Activated CD4-positive, alpha-beta T cell treated with anti-CD3 and anti-CD28 coated beads for 24 hours (primary cell): ENCODE measurements around the gene OTOF.
A peak's percentile ranks its signal among the peaks of the same experiment; 100 is the strongest.
"Not testable (repeated sequence)": the region's sequence is repeated elsewhere in the genome, so short reads cannot be mapped to it uniquely, and the experiment has no call there.

ENCODE experiments used
- DNase-seq, 2 donors: peaks; one replicate each; pipeline ENCODE4 v3.0.0-alpha.2; 2020; ENCODE audit warnings: low read depth in 2 of 2

OTOF gene

DNA sequence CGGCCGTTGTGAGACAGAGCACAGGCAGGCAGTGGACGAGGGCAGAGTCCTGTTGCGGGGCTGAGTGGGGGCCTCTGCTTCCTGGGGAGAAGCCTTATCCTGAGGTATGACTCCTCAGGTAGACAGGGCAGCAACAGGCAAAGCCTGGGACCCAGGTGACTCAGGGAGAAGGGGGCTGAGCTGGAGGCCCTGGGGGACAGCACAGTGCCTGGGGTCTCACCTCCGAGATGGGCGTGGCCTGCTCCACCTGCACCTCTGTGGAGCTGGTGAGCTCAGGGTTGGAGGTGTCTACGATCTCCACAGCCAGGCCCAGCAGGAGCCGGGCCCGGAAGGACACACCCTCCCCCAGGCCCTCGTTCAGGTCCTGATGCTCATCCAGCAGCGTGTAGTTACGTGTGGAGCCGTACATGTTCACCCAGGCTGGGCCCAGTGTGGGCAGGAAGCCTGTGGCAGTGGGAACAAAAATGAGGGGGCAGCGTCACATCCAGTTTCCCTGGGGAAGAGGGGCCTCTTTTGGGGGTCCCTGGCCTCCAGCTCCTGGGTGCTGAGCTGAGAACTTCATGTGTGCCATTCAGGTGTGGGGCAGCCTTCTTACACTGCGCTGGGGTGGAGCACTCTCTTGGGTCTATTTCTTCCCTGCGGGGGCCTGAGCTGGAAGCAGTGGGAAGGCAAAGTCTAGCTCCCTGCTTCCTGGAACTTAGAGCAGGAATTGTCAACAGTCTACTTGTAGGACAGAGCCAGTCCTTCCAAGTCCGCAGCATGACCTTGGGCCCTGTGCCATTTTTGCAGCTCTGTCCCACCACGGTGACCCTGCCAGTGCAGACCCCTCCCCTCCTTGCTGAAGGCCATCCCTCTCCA is 2.9 kb upstream of the OTOF start:
- no peak for DNase-seq

DNA sequence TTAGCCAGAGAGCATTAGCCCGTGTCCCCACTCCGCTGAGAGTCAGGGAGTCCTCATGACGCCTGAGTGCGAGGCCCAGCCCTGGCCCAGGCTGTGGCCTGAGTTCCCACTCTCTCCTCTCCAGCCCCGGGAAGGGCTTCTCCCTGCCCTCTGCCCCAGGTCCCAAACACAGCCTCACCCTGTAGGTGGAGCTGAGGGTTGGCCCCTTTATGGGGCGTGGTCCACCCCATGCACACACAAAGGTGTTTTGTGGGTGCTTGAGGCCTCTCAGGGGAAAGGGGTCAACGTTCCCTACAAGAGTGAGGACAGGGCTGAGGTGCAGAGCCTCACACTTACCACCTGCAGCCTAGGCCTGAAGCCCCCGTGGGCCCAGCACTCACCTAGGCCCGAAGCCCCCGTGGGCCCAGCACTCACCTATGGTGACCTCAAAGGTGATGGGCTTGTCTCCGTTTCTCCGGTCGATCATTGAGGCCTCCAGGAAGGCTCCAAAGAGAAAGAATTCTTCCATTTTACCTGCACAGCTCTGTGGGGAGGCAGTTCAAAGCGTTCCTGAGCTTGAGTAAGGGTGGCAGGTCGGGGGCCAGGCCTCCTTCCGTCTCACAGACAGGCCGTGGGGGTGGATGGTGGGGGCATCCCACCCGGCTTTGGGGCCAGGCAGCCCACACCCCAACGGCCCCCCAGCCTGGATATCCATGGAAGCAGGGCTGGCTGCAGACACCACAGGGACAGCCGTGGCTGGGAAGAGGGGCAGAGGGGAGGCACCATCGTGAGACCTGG is 2.1 kb upstream of the OTOF start:
- no peak for DNase-seq

DNA sequence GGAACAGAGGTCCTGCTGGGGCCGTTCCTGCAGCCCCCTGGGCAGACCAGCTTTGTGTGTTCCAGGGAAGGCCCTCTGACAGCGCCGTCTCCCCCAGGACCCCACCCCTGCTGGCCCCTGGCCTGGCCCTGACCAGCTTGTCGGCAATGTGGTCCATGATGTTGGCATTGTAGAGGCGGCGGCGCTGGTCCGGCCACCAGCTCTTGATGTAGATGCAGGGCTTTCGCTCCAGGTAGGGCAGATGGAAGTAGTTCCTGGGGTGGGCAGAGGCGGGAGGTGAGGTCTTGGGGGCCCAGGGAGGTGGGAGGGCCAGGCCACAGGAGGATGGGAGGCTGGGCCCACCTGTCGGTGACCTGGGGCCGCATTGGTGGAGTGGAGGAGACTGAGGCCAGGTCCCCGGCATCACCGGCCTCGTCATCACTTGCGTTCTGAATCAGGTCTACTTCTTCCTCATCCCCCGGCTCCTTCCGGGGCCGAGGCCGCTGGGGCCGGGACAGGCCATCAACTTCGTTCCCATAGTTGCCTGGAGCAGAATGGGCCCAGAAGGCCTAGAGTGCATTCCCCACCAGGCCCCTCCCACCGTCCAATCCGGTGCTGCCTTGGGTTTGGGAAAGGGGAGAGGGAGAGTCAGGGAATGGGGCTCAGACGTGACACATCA is 1.3 kb upstream of the OTOF start:
- DNase-seq, result no peak

DNA sequence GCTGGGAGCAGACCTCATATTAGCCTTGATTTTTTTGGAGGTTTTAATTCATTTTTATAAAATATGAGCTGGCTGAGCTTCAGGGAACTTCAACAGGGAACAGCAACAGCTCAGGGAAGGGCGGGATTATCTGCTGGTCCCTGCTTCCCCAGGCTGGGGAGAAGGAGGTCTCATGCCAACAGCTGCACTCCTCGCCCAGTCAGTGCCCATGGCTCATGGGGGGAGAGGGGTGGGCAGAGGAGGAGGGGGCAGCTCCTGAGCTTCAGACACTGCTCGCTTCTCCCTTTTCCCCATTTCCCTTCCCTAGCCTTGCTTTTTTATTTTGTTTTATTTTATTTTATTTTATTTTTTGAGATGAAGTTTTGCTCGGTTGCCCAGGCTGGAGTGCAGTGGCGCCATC is 442 bp upstream of the OTOF start:
- no peak for DNase-seq

DNA sequence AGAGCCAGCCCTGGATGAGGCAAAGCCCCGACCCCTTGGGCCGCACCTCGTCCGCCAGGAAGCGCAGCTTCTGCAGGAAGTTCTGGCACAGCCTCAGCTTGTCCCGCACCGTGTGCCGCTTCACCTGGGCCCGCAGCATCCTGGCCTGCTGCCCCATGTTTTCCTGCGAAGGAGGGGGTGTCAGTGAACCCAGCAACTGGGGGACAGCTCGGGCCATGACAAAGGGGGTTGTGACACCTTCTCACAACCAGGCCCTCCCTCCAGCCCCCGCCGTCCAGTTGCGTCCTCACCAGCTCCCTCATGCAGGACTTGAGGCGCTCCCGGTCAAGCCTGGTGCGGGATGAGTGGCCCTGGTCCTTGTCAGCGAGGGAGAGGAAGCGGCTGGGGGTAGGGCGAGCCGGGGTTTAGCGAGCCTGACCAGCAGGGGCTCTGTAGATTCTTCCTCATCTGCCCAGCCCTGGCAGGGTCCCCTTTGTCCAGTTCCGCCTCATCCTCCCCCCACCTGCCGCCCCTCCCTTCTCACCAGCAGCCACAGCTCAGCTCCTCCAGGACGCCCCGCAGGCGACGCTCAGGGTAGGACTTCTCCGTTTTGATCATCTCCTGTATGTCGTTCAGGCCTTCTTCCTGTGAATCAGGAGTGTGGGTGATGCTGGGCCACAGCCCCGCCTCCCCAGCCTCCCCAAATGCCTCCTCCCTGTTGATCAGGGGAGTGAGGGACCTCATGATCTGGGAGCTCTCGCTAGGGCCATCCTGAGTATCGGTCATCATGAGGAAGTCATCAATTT is 606 bp downstream of the OTOF start:
- no peak for DNase-seq

DNA sequence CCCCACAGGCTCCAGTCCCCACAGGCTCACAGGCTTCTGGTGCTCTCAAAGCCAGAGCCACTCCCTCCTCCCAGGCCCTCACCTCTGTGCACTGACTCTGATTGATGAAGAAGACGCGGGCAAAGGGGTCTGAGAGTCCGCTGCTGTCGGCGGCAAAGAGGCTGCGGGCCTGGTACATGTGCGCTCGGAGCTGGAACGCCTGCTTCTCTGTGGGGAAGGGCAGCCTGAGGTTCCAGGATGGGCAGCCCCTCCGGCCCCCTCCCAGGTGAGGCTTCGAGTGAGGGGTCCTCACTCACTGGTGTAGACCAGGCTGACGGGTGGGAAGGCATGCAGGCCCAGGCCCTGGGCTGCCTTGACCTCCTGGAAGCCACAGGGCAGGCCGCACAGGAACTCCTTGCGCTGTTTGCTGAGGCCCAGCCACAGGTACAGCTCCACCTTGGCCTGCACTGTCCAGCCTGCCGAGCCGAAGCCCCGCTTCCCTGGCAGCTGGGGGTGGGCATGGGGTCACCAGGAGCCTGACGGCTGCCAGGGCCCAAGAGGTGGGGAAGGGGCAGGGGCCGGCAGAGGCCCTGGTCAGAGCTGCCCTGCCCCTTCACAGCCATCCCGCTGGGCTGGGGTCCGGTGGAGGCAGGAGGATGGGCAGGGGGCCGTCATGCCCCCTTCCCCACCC is 2.0 kb downstream of the OTOF start:
- DNase-seq, result no peak

DNA sequence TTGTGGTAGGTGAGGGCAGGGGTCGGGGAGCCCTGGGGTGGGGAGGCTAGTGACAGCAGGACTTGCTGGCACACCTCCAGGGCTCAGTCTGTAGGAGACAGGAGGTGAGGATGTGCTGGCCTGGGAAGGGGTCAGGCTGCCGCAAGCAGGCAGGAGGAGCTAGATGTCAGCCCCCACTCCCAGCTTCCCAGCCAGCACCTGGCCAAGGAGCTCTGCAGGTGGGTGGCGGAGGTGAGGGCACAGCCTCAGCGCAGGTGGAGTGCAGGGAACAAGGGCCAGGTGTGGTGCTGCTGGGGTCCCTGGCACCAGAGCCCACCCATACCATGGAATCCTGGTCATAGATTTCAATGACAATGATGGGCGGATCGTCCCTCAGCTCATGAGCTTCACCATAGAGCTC is 2.9 kb downstream of the OTOF start:
- no peak for DNase-seq

DNA sequence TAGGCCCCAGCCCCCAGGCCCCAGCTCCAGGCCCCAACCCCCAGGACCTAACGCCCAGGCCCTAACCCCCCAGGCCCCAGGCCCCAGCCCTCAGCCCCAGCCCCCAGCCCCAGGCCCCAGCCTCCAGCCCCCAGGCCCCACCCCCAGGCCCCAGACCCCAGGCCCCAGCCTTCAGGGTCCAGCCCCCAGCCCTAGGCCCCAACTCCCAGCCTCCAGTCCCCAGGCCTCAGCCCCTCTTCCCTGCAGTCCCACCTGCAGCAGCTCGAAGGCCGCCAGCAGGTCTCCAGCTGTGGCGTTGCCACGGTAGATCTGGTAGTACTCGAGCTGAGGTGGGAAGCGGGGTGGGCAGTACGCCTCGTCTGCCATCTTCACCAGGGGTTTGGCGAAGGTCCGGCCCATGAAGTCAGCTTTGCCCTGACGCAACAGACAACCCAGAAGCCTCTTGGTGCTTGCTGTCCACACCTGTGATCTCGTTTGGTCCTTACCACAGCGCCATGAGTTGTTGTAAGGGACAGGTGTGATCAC is 3.6 kb downstream of the OTOF start:
- no peak for DNase-seq

DNA sequence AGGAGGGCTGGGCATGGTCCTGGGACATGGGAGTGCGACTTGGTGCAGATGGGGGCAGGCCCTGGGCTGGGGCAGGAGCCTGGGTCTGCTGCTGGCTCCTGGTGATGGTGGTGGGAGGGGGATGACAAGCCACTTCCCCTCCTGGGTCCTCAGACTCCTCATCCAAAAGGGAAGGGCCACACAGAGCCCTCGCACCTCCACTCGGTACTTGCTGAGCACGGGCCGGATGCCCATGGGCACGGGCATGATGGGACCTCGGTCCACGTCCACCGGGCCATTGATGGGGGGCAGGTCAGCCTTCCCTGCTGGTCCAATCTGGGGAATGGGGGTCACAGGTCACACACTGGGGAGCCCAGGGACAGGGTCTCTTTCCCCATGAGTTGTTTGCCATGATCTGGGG is 4.1 kb downstream of the OTOF start:
- no peak for DNase-seq

DNA sequence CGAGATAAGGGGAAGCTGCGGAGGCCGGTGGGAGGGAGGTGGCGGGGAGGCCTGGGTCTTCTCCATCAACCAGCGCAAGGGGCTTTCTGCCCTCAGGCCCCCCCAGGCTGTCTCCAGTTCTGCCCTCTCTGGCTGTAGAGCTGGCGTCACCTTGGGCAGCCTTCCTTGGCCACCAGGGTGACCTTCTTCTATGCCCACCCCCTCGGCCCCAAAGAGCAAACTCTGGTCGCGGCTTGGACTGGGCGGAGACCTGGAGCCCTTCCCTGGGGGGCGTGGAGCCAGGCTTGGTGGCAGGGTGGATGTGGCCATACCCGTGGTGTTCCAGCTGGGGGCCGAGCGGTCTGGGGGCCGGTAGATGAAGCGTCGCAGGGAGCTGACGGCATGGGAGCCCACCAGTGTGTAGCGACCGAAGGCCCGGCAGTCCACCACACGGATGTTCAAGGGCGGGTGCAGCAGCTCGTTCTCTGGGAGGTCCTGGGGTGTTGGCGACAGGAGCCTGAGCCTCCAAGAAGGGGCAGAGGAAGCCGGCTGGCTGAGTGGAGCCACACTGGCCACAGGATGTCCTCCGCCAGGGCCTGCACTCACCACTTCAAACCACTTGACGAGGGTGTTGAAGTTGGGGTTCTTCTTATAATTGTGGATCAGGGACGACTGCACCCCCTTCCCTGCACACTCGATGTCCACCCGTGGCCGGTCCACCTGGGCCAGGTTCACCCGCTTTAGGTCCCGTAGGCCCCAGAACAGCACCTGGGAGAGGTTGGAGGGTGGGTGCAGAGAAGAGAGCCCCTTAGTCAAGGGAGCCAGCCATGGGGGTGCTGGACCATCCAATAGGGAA is 4.9 kb downstream of the OTOF start:
- no peak for DNase-seq

DNA sequence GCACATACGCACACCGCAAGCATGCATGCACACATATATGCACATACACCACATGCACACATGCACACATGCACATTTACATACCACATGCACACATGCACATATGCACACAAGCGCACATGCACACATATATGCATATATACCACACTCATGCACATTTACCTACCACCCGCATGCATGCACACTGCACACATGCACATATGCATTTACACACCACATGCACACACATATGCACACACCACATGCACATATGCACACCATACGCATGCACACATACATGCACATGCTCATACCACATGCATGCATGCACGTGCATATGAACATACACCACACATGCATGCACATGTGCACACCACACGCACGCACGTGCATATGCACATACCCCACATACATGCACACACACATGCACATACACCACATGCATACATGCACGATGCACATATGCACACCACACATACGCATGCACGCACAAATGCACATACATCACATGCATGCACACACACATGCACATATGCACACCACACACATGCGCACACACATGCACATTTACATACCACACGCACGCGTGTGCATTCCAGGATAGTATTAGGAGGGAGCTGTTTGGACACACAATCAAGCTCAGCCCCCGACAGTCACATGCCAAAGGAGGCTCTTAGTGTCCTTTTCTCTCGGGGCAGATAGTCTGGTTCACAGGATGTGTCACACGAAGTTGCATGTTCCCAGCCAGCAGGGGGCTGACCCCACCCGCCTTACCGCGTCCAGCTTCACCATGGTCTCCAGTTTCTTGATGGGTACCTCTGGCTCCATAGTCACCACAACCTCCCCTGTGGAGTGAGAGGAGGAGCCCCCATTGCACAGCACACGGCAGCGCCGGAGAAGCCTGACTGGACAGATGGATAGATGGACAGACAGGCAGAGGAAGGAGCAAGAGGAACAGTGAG is 5.9 kb downstream of the OTOF start:
- DNase-seq, result no peak

DNA sequence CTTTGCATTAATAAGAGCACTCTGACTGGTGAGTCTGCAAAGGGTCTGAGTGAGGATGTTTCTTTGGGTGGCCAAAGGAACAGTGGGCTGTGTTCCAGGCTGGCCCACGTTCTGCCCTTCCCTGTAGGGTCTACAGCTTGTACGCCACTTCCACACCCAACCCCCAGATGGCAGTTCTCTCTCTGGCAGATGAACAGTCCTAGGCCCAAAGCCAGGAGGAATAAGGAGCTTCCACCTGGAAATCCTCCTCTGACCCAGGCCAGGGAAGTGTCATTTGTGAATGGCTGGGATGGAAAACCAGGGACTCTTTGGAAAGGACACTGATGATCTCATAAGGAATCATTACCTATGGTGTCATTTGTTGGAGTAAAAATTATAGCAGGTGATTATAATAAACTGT is 6.6 kb downstream of the OTOF start:
- DNase-seq, result no peak

DNA sequence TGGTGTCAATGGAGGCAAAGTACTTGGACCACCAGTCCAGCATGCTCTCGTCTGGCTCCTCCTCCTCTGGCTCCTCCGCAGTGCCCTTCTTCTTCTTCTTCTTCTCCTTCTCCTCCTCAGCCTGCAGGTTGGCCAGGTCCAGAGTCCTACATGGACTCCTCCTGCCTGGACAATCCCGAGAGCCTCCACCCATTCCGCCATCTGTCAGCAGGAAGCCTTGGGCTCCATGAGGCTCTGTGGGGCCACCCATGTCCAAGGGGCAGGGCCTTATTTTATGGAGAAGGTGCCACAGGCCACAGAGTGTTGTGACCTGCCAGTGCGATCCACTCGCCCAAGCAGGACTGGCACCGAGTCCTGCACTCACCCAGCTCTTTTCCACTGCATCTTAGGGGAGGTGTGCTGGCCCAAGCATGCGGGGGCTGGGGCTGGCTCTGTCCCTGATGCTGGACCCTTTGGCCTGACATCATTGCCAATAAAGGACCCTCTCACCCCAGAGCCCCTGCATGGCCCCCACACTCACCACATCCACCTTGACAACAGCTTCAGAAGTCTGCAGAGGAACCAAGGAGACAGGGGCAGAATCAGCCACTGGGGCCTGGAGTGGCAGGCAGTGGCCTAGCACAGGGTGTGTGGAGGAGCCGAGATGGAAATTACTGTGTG is 7.2 kb downstream of the OTOF start:
- no peak for DNase-seq

DNA sequence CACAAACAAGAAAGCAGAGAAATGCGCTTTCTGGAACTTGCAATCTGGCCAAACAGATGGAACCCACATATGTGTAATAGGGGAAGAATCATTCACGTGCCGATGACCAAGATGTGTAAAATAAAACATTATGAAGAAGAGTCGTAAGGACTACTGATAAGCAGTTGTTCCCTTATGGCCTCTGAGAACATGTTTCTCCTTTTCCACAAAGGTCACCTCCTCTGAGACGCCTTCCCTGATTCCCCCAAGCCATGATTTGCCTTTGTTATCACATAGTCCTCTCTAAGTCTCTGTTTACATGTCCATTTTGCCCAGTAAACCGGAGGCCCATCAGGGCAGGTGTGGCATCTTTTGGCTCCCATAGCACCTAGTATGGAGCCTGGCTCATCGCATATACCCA is 8.0 kb downstream of the OTOF start:
- DNase-seq, result no peak

DNA sequence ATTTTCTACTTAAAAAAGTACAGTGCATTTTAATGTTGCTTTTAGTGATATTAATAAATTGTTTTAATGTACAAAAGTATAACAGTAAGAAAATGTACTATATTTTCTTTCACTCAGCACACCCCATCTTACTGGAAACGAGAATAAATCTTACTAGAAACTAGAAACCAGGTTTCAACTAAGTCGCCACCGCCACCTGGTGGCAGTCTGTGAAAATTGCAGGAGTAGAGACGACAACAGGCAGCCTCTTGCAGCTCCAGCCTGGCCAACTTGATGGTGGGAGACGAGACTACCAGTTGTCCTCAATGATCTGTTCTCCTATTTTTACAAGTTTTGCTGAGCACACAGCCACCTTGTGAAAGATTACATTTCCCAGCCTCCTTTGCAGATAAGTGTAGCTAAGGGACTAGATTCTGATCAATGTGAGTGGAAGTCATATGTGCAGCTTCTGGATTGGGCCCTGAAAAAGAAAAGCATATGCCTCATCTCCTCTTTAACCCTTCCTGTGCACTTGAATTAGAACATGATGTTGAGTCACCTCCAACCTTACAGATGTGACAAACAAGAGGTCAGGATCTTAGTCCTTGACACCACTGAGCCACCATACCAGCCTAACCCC is 8.7 kb downstream of the OTOF start:
- DNase-seq, result peak; percentile 39 to 73

DNA sequence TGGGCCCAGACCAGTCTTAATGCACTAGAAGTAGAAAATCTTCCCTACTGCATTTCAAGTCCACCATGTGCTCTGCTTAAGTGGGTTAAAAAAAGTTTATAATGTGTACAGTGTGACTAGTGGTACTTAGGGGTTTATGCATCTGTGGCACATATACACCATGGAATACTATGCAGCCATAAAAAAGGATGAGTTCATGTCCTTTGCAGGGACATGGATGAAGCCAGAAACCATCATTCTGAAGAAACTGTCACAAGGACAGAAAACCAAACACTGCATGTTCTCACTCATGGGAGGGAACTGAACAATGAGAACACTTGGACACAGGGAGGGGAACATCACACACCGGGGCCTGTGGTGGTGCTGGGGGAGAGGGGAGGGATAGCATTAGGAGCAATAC is 9.4 kb downstream of the OTOF start:
- DNase-seq, result not testable (repeated sequence)

DNA sequence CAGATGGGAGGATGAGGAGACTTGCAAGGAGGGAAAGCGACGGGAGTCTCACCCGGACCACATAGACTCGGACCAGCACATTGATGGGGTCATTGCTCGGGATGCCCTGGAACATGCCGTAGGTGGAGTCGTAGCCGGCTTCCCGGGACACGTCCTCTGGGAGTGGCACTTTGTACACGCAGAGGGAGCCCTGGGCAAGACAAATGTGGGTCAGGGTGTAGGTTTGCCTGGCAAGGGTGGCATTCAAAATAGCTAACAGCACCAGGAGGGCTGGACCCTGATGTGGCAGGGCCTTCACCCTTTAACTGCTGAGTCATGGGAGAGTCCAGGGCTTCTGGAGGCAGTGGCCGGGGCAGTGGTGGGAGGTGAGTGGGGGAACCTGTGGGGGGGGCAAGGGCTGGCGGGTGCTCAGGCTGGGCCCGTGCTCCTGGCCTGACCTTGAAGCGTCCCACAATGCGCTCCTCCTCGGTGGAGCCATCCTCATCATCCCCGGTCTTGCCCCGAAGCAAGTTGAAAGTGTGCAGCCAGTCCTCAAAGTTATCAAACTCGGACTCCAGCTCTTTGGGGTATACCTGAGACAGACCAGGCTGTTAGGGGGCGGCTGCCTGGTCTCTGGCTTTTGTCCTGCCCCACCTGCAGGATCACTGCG is 11.1 kb downstream of the OTOF start:
- DNase-seq, result no peak
